Kidney (tissue), 14 donors: ENCODE data around the gene GNG7. TPM values are rescaled to one million over a fixed set of nuclear protein-coding genes. Genes with fewer than 3 reads are reported as not detected.
"Not testable (repeated sequence)": the region's sequence is repeated elsewhere in the genome, so short reads cannot be mapped to it uniquely, and the experiment has no call there.

Experiments
- DNase-seq, 5 donors: peaks; one replicate each; pipeline ENCODE4 v3.0.0-alpha.2; 2013 to 2020
- FAIRE-seq: peaks from 2 replicates; lab custom pipeline; 2012; peaks lifted over from hg19 to GRCh38; lab: Jason Lieb, UNC
- H3K27ac ChIP-seq, 2 donors: one replicate each; pipeline ENCODE4 v1.7.0; 2013; ENCODE audit warnings: low read depth in 2 of 2, low read length in 2 of 2, inconsistent platforms in 1 of 2
- H3K27me3 ChIP-seq: one replicate; pipeline ENCODE4 v1.7.1; 2013; ENCODE audit warnings: low read length, inconsistent platforms; ENCODE audit not compliant: control insufficient read depth, insufficient read depth
- H3K36me3 ChIP-seq, 3 donors: one replicate each; pipeline versions ENCODE4 v1.7.0 to v1.7.1; 2013; ENCODE audit warnings: low read length in 3 of 3, control low read depth in 1 of 3, inconsistent platforms in 1 of 3; ENCODE audit not compliant: insufficient read depth in 3 of 3, control insufficient read depth in 2 of 3
- H3K4me1 ChIP-seq, 3 donors: one replicate each; pipeline versions ENCODE4 v1.7.0 to v1.7.1; 2013; ENCODE audit warnings: low read length in 3 of 3, inconsistent platforms in 1 of 3, low read depth in 1 of 3; ENCODE audit not compliant: control insufficient read depth in 2 of 3, insufficient read depth in 2 of 3
- H3K4me3 ChIP-seq, 3 donors: one replicate each; pipeline versions ENCODE4 v1.7.0 to v1.8.1; 2013; ENCODE audit warnings: low read length in 3 of 3, control low read depth in 1 of 3, inconsistent platforms in 1 of 3
- H3K9ac ChIP-seq, 3 donors: one replicate each; pipeline versions ENCODE4 v1.7.0 to v1.7.1; 2013; ENCODE audit warnings: low read length in 3 of 3, control low read depth in 1 of 3, inconsistent platforms in 1 of 3
- H3K9me3 ChIP-seq, 3 donors: one replicate each; pipeline versions ENCODE4 v1.7.0 to v1.7.1; 2013; ENCODE audit warnings: low read length in 3 of 3, control low read depth in 1 of 3, inconsistent platforms in 1 of 3; ENCODE audit not compliant: control insufficient read depth in 2 of 3, insufficient read depth in 1 of 3
- CTCF ChIP-seq: IDR thresholded peaks from 3 replicates; pipeline ENCODE4 v1.5.1; 2012; ENCODE audit warnings: mild to moderate bottlenecking, moderate library complexity, borderline replicate concordance; ENCODE audit not compliant: insufficient read depth; ENCODE audit errors: extremely low read depth
- intact Hi-C: fragments of 100-400 bp; cut with DNase I; formaldehyde crosslinking; loops from one replicate; pipeline ENCODE4 v1.11.1; 2022
- polyA plus RNA-seq: library from polyadenylated mRNA; stranded (reverse); fragments of 350-450 nt; fragmentation: Illumina TruSeq; extraction: RNeasy Lipid Tissue Mini Kit (QIAGEN cat#74804); gene quantifications from one replicate; pipeline ENCODE4 v1.2.3, GENCODE V29; 2014; ENCODE audit warnings: low read depth, low replicate concordance; ENCODE audit not compliant: insufficient read depth
- total RNA-seq: library from RNA; stranded (reverse); fragmentation: NEBNext Ultra II Directional; extraction: Animal tissue kit (Norgen Biotek cat#: 25700); gene quantifications from one replicate; pipeline ENCODE4 v1.2.1, GENCODE V29; 2021
- donor health status: control.
- donor health status: control.
- donor health status: control.
- donor health status: control.
- donor health status: control.
- donor health status: DM: yes; HTN: yes; CAD: no.
- donor health status: Normal renal cell carcinoma (clear cell type).

The GNG7 gene
- total and polyA plus RNA-seq, 2 donors from 2014 or later = 9.9 to 13.4 TPM

GRCh38 chr19:2544576-2545415 lies 157.7 kb downstream of the GNG7 start:
- H3K27me3 ChIP-seq = no peaks in the 10 kb centered on the region
- H3K9ac ChIP-seq = peak overlapping the region in 1 of 3 donors; percentile 85
- no peak for TF ChIP-seq CTCF
- H3K4me3 ChIP-seq = no peak overlapping the region
- peak in 2 of 5 donors; percentile 52 to 66 for DNase-seq
- H3K4me1 ChIP-seq = peaks cover 2 to 35% (median 24%) of the 10 kb centered on the region in 3 donors
- peak overlapping the region; percentile 96 to 97 for H3K27ac ChIP-seq
- intact Hi-C loops = no loop called here
- H3K36me3 ChIP-seq = no peaks in the 10 kb centered on the region
- no peak for FAIRE-seq
- no peaks in the 10 kb centered on the region for H3K9me3 ChIP-seq

DNA sequence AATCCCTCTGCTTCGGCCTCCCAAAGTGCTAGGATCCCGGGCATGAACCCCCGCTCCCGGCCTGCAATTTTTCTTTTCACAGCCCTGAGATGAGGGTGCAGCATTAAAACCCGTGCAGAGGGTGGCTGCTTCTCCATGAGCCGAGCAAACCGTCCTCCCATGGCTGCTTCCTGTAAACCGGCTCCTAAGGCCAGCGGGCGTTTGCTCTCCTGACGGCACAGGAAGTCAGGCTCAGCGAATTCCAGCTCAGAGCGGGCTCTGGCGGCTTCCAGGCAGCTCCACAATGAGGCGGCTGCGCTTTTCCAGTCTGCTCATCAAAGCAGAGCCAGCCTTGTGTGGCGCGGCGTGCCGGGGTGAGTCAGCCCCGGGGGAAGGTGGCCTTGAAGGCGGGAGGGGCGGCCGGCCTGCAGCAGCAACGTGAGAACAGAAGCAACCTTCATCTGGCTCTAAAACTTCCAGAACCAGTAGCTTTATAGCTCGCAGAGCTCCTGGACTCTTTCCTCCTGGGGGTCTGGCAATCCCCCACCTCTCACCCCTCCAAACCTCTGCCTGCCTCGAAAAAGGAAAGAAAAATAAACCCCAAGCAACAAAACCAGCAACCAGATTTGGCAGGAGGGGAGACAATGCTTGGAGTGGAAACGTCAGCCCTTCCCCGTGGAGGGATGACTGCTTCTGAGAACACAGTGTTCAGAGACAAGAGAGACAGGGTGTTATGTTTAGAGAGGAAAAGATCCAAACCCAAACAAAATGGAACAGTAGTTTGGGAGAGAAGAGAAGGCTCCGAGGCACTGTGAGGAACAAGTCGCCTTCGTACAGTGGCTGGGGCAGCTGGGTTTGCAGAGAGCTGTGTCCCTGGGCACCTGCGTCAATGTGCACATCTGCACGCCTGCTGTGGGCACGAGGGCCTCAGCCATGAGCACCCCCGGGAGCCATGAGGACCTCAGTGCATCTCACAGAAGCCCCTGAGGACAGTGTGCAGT lies 158.7 kb downstream of the GNG7 start:
- Histone ChIP-seq H3K9ac (peak overlapping the region in 2 of 3 donors; percentile 11 to 85), H3K27me3 (no peaks in the 10 kb centered on the region), H3K9me3 (no peaks in the 10 kb centered on the region), H3K27ac (peak overlapping the region; percentile 96 to 97), H3K4me3 (peak overlapping the region in 2 of 3 donors; percentile 26 to 39), H3K4me1 (peaks cover 2 to 39% (median 24%) of the 10 kb centered on the region in 3 donors), H3K36me3 (no peaks in the 10 kb centered on the region)
- FAIRE-seq (peak; percentile 83), DNase-seq (peak; percentile 95 to 98 (median 97))
- intact Hi-C loops = no loop called here
- peak; percentile 27 for TF ChIP-seq CTCF

DNA sequence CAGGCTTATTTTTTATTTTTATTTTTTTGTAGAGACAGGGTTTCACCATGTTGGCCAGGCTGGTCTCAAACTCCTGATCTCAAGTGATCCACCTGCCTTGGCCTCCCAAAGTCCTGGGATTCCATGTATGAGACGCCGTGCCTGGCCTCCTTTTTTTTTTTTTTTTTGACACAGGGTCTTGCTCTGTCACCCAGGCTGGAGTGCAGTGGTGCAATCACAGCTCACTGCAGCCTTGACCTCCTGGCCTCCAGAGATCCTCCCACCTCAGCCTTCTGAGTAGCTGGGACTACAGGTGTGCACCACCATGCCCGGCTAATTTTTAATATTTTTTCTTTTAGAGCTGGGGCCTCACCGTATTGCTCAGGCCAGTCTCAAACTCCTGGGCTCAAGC lies 159.4 kb downstream of the GNG7 start:
- Histone ChIP-seq H3K4me1 (peaks cover 2 to 39% (median 24%) of the 10 kb centered on the region in 3 donors), H3K9ac (peak overlapping the region in 1 of 3 donors; percentile 85), H3K27ac (peak overlapping the region; percentile 96 to 97)
- H3K27me3 ChIP-seq, H3K4me3 ChIP-seq, intact Hi-C loops, H3K9me3 ChIP-seq, H3K36me3 ChIP-seq, FAIRE-seq: not testable (repeated sequence)
- peak in 2 of 5 donors; percentile 28 to 54 for DNase-seq
